Right renal cortex interstitium (tissue), 3 donors: ENCODE data around the gene TNFRSF18. TPM values are rescaled to one million over a fixed set of nuclear protein-coding genes. Genes with fewer than 3 reads are reported as not detected.

Source experiments
- DNase-seq, 3 donors: peaks; one replicate each; pipeline ENCODE4 v3.0.0-alpha.2; 2013; ENCODE audit warnings: low read depth in 3 of 3, low spot score in 2 of 3
- polyA plus RNA-seq, 3 donors: library from polyadenylated mRNA; unstranded; fragments of 120-200 nt; gene quantifications; one replicate each; pipeline ENCODE4 v1.2.1, GENCODE V29; 2013; ENCODE audit not compliant: insufficient read length in 3 of 3

The TNFRSF18 gene
- polyA plus RNA-seq, 3 donors, result 0.33 to 0.68 TPM; not detected in 1

- no peak for DNase-seq
Observed at GRCh38 chr1:1167841-1168450, 38.4 kb downstream of the TNFRSF18 start.

DNA sequence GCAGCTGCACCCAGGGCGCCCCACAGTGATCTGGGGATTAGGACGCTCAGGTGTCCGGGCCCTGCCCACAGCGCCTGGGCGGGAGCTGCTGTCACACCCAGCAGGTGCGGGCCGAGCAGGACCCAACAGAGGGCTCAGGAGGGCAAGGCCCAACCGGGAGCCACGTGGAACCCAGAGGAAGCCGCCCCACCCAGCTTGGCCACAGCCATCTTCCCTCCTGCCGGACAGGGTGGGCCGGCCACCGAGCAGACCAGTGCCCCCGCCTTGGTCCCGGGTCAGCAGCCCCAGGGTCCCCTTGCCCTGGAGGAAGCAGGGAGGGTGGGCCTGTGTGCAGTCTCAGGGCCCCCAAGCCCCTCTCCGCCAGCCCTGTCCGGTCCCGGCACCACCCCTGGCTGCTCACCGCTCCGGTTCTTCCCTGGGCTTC, 39.0 kb downstream of the TNFRSF18 start:
- DNase-seq, result no peak

GRCh38 chr1:1166642-1167397, 39.6 kb downstream of the TNFRSF18 start:
- DNase-seq, result no peak

DNA sequence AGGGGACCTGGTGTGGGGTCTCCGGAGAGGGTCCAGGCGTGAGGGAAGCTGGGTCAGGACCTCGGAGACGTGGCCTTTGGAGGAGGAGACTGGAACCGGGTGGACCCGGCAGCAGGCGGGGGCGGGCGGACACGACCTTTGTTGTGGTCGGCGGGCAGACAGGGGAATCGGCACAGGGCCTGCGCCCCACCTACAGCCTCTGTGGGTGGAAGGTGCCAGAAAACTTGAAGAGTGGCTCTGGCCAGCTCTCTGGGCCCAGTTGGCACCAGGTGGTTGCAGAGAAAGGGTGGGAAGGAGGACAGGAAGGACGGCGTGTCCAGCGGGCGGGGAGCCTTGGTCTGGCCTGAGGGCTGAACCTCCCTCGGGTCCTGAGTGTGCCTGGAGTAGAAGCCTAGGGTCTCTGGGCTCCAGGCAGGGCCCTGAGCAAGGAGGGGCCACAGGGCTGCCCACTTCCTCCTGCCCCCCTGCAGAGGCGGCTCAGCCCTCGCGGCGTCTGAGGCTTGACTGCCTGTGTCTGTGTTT, 40.4 kb downstream of the TNFRSF18 start:
- DNase-seq, result no peak

DNA sequence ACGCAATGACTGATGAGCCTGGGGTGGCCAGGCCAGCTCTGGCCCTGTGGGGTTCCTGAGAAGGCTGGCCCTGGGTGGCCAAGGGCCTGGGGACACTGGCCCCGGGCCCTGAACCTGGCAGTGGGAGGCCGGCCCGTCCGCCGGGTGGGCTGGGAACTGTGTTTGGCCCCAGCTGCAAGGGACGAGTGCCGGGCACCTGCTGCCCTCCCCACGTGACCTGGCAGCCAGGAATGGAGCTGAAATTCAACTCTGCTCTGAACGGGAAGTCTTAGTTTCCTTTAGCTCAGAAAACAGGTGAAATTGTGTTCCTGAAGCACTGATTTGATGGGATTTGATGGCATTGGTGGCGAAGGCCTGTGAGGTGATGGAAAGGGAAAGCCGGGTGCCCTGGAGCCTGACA, 40.9 kb downstream of the TNFRSF18 start:
- no peak for DNase-seq

DNA sequence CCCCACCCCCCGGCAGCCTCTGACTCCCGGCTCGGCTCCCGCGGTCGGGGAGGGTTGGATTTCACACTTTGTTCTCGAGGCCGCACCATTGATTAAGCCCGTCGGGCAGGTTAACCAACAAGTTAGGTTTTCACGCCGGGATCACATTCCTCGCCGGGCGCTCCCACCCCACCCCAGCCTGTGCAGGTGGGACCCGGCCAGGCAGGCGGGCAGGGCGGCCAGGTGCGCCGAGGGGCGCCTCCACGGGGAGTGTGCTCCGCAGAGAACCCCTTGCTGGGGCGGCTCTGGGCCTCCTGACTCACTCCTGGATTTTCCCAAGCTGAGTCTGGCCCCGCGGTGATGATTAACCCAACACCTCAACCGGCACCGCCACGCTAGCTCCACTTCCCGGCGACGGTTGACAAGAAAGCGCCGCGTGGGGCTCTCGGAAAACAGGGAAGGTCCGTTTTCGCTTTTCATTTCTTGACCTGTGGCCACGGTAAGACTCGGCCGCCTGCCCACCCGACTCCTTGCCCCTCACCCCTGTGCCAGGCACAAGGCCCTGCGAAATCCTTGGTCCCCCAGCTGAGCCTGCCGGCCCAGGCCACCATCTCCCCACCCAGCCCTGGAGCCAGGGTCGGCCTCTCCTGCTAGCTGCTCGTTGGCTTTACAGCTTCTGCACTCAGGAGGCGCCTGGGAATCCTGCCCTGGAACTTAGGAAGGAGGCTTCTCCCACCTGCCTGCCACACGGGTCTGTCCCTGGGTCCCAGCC, 41.5 kb downstream of the TNFRSF18 start:
- DNase-seq, result no peak

GRCh38 chr1:1164361-1164700, 42.1 kb downstream of the TNFRSF18 start:
- DNase-seq, result no peak

DNA sequence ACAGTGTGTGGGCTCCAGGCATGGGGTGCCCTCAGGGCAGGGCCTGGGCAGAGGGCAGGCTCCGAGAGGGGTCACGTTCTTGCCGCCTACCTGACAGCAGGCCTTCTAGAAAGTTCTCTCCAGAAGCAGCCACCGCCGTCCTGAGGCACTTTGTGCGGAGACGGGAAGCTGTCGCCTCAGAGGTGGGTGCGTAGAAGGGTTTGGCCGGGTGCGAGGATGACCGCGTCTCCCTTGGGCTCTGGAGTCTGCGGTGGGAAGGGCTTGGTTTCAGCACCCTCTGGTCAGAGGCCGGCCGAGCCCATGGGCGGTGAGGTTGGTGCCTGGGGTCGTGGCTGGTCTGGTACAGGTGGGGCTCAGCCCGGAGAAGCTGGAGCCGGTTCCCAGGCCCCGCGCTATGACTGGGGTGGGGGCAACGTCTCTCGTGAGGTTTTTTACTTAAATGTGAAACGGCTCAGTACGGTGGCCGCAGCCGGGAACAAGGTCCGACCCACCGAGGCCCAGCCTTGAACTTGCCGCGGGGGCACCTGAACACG, 42.8 kb downstream of the TNFRSF18 start:
- DNase-seq, result no peak

GRCh38 chr1:1162597-1163537, 43.5 kb downstream of the TNFRSF18 start:
- DNase-seq, result no peak

- no peak for DNase-seq
Observed at GRCh38 chr1:1161683-1162079, 44.7 kb downstream of the TNFRSF18 start.

DNA sequence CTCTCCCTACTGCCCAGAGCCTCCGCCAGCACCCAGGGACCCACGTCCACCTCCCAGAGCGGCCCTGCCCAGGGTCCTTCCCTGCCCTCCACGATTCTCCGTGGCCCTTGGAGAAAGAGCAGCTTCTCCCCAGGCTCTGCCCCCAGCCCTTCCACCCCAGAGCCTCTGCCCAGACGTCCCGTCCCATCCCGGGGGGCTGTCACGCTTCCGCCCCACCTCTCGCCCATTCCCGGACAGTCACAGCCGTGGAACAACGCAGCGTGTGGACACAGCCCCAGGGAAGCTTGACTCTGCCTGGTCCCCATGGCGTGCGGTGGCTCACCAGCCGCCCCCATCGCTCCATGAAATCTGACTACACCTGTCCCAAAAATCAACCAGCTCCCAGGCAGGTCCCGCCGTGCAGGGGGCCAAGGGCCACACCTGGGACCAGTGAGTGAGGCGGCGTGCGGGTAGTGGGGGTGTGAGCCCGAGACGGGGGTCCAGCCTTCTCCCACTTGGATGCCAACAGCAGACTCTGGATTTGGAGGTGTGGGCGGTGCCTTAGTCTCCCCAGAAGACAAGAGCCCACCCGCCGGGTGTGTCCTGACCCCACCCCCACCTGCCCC, 45.2 kb downstream of the TNFRSF18 start:
- DNase-seq, result no peak

- DNase-seq, result no peak
Observed at GRCh38 chr1:1160281-1160930, 46.0 kb downstream of the TNFRSF18 start.

- no peak for DNase-seq
Observed at GRCh38 chr1:1157914-1158710, 48.3 kb downstream of the TNFRSF18 start.

GRCh38 chr1:1157426-1157913, 48.9 kb downstream of the TNFRSF18 start:
- DNase-seq, result no peak

- DNase-seq, result no peak
Observed at GRCh38 chr1:1157033-1157365, 49.4 kb downstream of the TNFRSF18 start.

GRCh38 chr1:1156140-1157032, 50.0 kb downstream of the TNFRSF18 start:
- no peak for DNase-seq

DNA sequence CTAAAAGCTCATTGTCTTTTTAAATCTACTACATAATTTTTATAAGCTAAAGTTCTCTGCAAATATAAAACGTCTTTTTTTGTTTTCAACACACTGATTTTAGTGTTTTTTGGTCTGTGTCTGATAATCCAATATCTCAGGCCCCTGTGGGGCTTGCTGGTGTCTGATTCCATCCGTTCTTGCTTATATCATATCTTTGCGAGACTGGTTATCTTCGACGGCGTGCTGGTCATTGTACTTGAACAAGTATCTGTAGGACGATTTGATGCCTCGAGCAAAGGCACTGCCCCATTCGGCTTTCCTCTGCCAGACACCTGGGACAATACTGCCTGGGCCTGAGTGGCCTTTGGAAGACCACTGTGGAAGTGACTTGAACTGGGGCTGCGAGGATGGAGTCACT, 51.1 kb downstream of the TNFRSF18 start:
- DNase-seq, result no peak
